HepG2 (cell line): ENCODE data around the gene VDR. TPM values are rescaled to one million over a fixed set of nuclear protein-coding genes. Genes with fewer than 3 reads are reported as not detected.

Source experiments
- ELK4 ChIP-seq: sonication (generic); formaldehyde crosslinking; IDR thresholded peaks from 2 replicates; pipeline ENCODE4 v1.9.0; 2021; ENCODE audit warnings: missing genetic modification reagents, borderline replicate concordance
- FIP1L1 ChIP-seq: fragments of 200-400 bp; formaldehyde crosslinking; IDR thresholded peaks from 2 replicates; pipeline ENCODE4 v1.6.1; 2018; ENCODE audit warnings: low read depth, mild to moderate bottlenecking, low read length, moderate library complexity, borderline replicate concordance; ENCODE audit not compliant: insufficient read depth
- PCBP1 ChIP-seq: fragments of 200-400 bp; formaldehyde crosslinking; IDR thresholded peaks from 2 replicates; pipeline ENCODE4 v1.6.1; 2017; ENCODE audit warnings: mild to moderate bottlenecking, low read depth, low read length, borderline replicate concordance
- TBL1XR1 ChIP-seq: fragments of 150-350 bp; IDR thresholded peaks from 2 replicates; pipeline ENCODE4 v1.6.1; 2014; ENCODE audit warnings: borderline replicate concordance, low read length; ENCODE audit not compliant: partially characterized antibody
- ZNF136 ChIP-seq: sonication (generic); formaldehyde crosslinking; IDR thresholded peaks from 2 replicates; pipeline ENCODE4 v1.8.1; 2022; ENCODE audit warnings: low read depth, mild to moderate bottlenecking, moderate library complexity, missing genetic modification reagents
- ZNF362 ChIP-seq: sonication (generic); formaldehyde crosslinking; IDR thresholded peaks from 2 replicates; pipeline ENCODE4 v1.4.0; 2020; ENCODE audit warnings: missing genetic modification reagents, mild to moderate bottlenecking, borderline replicate concordance
- ZNF414 ChIP-seq: sonication (generic); formaldehyde crosslinking; IDR thresholded peaks from 2 replicates; pipeline ENCODE4 v1.5.0; 2020; ENCODE audit warnings: missing genetic modification reagents
- ZNF674 ChIP-seq: sonication (generic); formaldehyde crosslinking; IDR thresholded peaks from 2 replicates; pipeline ENCODE4 v1.5.0; 2020; ENCODE audit warnings: low read depth, mild to moderate bottlenecking, missing genetic modification reagents
- ZNF761 ChIP-seq: sonication (generic); formaldehyde crosslinking; conservative IDR thresholded peaks from 2 replicates; pipeline ENCODE4 v1.4.0; 2020; ENCODE audit warnings: mild to moderate bottlenecking, missing genetic modification reagents
- ZNF850 ChIP-seq: sonication (generic); formaldehyde crosslinking; conservative IDR thresholded peaks from 2 replicates; pipeline ENCODE4 v1.9.0; 2021; ENCODE audit warnings: mild to moderate bottlenecking, missing genetic modification reagents
- ZSCAN21 ChIP-seq: sonication (generic); formaldehyde crosslinking; IDR thresholded peaks from 2 replicates; pipeline ENCODE4 v1.8.0; 2022; ENCODE audit warnings: mild to moderate bottlenecking, missing genetic modification reagents, moderate library complexity, borderline replicate concordance
- polyA plus RNA-seq, 8 experiments: library from polyadenylated mRNA; depleted of rRNA in 3 of 8; stranded (reverse) in 7 of 8; unstranded in 1 of 8; fragments of >200 nt; fragmentation: Illumina TruSeq in 4 of 8; extraction: Trizol in 4 of 8; gene quantifications; 2 replicates each; pipeline versions ENCODE4 v1.2.1 to v1.2.3, GENCODE V29; 2011 to 2016; ENCODE audit warnings: low read depth in 4 of 8, missing spikeins in 1 of 8, mixed read lengths in 1 of 8; ENCODE audit not compliant: insufficient read depth in 1 of 8
- total RNA-seq, 5 experiments: library from RNA; depleted of rRNA; stranded (reverse); fragments of >200 nt; fragmentation: Illumina TruSeq; extraction: Trizol; gene quantifications; 2 replicates each; pipeline ENCODE4 v1.2.3, GENCODE V29; 2016; ENCODE audit warnings: low read depth in 1 of 5
- TF ChIP-seq, protein P1 (sequence below): sonication (generic); formaldehyde crosslinking; IDR thresholded peaks from 2 replicates; pipeline ENCODE4 v1.4.0; 2020; ENCODE audit warnings: missing genetic modification reagents, mild to moderate bottlenecking, borderline replicate concordance
- TF ChIP-seq, protein P2 (sequence below): sonication (generic); formaldehyde crosslinking; conservative IDR thresholded peaks from 2 replicates; pipeline ENCODE4 v1.5.0; 2020; ENCODE audit warnings: missing genetic modification reagents
- TF ChIP-seq, protein P3 (sequence below), 2 experiments: sonication (generic) in 1 of 2; formaldehyde crosslinking in 1 of 2; IDR thresholded peaks; 2 replicates each; pipeline versions ENCODE4 v1.6.1 to v1.9.0; 2014 to 2022; ENCODE audit warnings: antibody characterized with exemption in 1 of 2, borderline replicate concordance in 1 of 2, inconsistent platforms in 1 of 2, low read depth in 1 of 2, missing genetic modification reagents in 1 of 2

The VDR gene
- total and polyA plus RNA-seq, 2 of the 13 experiments (the other 11 are each of a cell fraction or from before 2014, with no cell fraction given), result 0.08 to 0.33 TPM

GRCh38 chr12:47852096-47852571 is 52.7 kb downstream of the VDR start (continued):
- TF ChIP-seq, protein P1, sequence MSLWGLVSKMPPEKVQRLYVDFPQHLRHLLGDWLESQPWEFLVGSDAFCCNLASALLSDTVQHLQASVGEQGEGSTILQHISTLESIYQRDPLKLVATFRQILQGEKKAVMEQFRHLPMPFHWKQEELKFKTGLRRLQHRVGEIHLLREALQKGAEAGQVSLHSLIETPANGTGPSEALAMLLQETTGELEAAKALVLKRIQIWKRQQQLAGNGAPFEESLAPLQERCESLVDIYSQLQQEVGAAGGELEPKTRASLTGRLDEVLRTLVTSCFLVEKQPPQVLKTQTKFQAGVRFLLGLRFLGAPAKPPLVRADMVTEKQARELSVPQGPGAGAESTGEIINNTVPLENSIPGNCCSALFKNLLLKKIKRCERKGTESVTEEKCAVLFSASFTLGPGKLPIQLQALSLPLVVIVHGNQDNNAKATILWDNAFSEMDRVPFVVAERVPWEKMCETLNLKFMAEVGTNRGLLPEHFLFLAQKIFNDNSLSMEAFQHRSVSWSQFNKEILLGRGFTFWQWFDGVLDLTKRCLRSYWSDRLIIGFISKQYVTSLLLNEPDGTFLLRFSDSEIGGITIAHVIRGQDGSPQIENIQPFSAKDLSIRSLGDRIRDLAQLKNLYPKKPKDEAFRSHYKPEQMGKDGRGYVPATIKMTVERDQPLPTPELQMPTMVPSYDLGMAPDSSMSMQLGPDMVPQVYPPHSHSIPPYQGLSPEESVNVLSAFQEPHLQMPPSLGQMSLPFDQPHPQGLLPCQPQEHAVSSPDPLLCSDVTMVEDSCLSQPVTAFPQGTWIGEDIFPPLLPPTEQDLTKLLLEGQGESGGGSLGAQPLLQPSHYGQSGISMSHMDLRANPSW (CRISPR knock-in tag), result no peak
- TF ChIP-seq ZNF136 (CRISPR knock-in tag) (no peak), ZNF362 (peak; percentile 40; the same call in 1 of the 2 replicates), ZNF761 (CRISPR knock-in tag) (no peak), ZNF850 (CRISPR knock-in tag) (no peak), ZNF674 (CRISPR knock-in tag) (no peak), FIP1L1 (no peak), ZNF414 (CRISPR knock-in tag) (no peak), PCBP1 (no peak), TBL1XR1 (no peak), ZSCAN21 (CRISPR knock-in tag) (no peak), ELK4 (CRISPR knock-in tag) (no peak)
- TF ChIP-seq, protein P2, sequence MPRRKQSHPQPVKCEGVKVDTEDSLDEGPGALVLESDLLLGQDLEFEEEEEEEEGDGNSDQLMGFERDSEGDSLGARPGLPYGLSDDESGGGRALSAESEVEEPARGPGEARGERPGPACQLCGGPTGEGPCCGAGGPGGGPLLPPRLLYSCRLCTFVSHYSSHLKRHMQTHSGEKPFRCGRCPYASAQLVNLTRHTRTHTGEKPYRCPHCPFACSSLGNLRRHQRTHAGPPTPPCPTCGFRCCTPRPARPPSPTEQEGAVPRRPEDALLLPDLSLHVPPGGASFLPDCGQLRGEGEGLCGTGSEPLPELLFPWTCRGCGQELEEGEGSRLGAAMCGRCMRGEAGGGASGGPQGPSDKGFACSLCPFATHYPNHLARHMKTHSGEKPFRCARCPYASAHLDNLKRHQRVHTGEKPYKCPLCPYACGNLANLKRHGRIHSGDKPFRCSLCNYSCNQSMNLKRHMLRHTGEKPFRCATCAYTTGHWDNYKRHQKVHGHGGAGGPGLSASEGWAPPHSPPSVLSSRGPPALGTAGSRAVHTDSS (CRISPR knock-in tag), result no peak
- TF ChIP-seq, protein P3, sequence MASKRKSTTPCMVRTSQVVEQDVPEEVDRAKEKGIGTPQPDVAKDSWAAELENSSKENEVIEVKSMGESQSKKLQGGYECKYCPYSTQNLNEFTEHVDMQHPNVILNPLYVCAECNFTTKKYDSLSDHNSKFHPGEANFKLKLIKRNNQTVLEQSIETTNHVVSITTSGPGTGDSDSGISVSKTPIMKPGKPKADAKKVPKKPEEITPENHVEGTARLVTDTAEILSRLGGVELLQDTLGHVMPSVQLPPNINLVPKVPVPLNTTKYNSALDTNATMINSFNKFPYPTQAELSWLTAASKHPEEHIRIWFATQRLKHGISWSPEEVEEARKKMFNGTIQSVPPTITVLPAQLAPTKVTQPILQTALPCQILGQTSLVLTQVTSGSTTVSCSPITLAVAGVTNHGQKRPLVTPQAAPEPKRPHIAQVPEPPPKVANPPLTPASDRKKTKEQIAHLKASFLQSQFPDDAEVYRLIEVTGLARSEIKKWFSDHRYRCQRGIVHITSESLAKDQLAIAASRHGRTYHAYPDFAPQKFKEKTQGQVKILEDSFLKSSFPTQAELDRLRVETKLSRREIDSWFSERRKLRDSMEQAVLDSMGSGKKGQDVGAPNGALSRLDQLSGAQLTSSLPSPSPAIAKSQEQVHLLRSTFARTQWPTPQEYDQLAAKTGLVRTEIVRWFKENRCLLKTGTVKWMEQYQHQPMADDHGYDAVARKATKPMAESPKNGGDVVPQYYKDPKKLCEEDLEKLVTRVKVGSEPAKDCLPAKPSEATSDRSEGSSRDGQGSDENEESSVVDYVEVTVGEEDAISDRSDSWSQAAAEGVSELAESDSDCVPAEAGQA (IDR thresholded peaks at IDR 0.05; ENCODE audit: low read depth), result no peak
- TF ChIP-seq, protein P3 (CRISPR knock-in tag; IDR thresholded peaks at IDR 0.05; ENCODE audit: borderline replicate concordance), result no peak
